HG02938 (cell line): ENCODE measurements around the gene DAB1.

ENCODE experiments used
- ATAC-seq: cut with Tn5 transposase; IDR thresholded peaks from one replicate; pipeline ENCODE4 v1.9.1; 2021; ENCODE audit warnings: mild to moderate bottlenecking, moderate library complexity; ENCODE audit not compliant: unreplicated experiment

DAB1 gene

GRCh38 chr1:56965191-56965590 lies 458.7 kb downstream of the DAB1 start:
- no peak for ATAC-seq

GRCh38 chr1:56964349-56965017 lies 459.4 kb downstream of the DAB1 start:
- no peak for ATAC-seq

GRCh38 chr1:56963667-56964066 lies 460.2 kb downstream of the DAB1 start:
- ATAC-seq = no peak

- no peak for ATAC-seq
Measured at GRCh38 chr1:56961426-56961825, 462.4 kb downstream of the DAB1 start.

GRCh38 chr1:56958526-56958925 lies 465.3 kb downstream of the DAB1 start:
- ATAC-seq = no peak

- no peak for ATAC-seq
Measured at GRCh38 chr1:56957931-56958330, 465.9 kb downstream of the DAB1 start.

GRCh38 chr1:56954664-56955063 lies 469.2 kb downstream of the DAB1 start:
- no peak for ATAC-seq

GRCh38 chr1:56953386-56953785 lies 470.5 kb downstream of the DAB1 start:
- ATAC-seq = no peak

- no peak for ATAC-seq
Measured at GRCh38 chr1:56952501-56952900, 471.4 kb downstream of the DAB1 start.

GRCh38 chr1:56948403-56949023 lies 475.3 kb downstream of the DAB1 start:
- no peak for ATAC-seq
